PC-9 (cell line): ENCODE measurements around the gene PHC1. TPM values are rescaled to one million over a fixed set of nuclear protein-coding genes. Genes with fewer than 3 reads are reported as not detected.

ENCODE experiments used
- BruUV-seq: library from RNA; stranded (reverse); fragments of 400-500 nt; replicated peaks from 2 replicates; lab custom pipeline; 2021; lab: Mats Ljungman, UMichigan
- CTCF ChIA-PET: fragments of 300-600 bp; sonication (Branson Sonifier 250); formaldehyde crosslinking; loops from one replicate; lab custom pipeline; 2022; ENCODE audit warnings: antibody characterized with exemption; lab: Charles Lee
- POLR2A ChIA-PET: fragments of 300-600 bp; sonication (Branson Sonifier 250); formaldehyde crosslinking; loops from one replicate; lab custom pipeline; 2022; ENCODE audit warnings: antibody characterized with exemption; ENCODE audit not compliant: unreplicated experiment; lab: Charles Lee
- DNase-seq, 2 experiments: peaks; one replicate each; pipeline versions ENCODE4 v3.0.0 to v3.0.0-alpha.2; 2015 to 2022; ENCODE audit warnings: mixed read lengths in 1 of 2
- H2AFZ ChIP-seq: fragments of 200-600 bp; sonication (generic); 2 replicates; pipeline ENCODE4 v1.8.1; 2017; ENCODE audit warnings: antibody characterized with exemption
- H3F3A ChIP-seq: fragments of 200-600 bp; sonication (generic); 2 replicates; pipeline ENCODE4 v1.8.1; 2017; ENCODE audit warnings: antibody characterized with exemption, mild to moderate bottlenecking, low read depth; ENCODE audit not compliant: insufficient read depth
- H3K27ac ChIP-seq: fragments of 200-600 bp; sonication (generic); 2 replicates; pipeline ENCODE4 v1.6.1; 2016; ENCODE audit warnings: mixed run types
- H3K27me3 ChIP-seq: fragments of 200-600 bp; sonication (generic); 2 replicates; pipeline ENCODE4 v1.6.1; 2016; ENCODE audit warnings: low read depth, mixed run types; ENCODE audit not compliant: insufficient read depth
- H3K36me3 ChIP-seq: fragments of 200-600 bp; sonication (generic); 2 replicates; pipeline ENCODE4 v1.6.1; 2016; ENCODE audit warnings: low read depth, mixed run types
- H3K4me1 ChIP-seq: fragments of 200-600 bp; sonication (generic); replicated peaks from 2 replicates; pipeline ENCODE4 v1.6.1; 2016; ENCODE audit warnings: mixed run types; ENCODE audit not compliant: insufficient read depth
- H3K4me2 ChIP-seq: fragments of 200-600 bp; sonication (generic); 2 replicates; pipeline ENCODE4 v1.6.1; 2017; ENCODE audit warnings: mixed run types
- H3K4me3 ChIP-seq: fragments of 200-600 bp; sonication (generic); 2 replicates; pipeline ENCODE4 v1.6.1; 2016; ENCODE audit warnings: mixed run types
- H3K79me2 ChIP-seq: fragments of 200-600 bp; sonication (generic); 2 replicates; pipeline ENCODE4 v1.6.1; 2017; ENCODE audit warnings: low read depth, mixed run types
- H3K9me2 ChIP-seq: fragments of 200-600 bp; sonication (generic); 2 replicates; pipeline ENCODE4 v1.8.1; 2017; ENCODE audit warnings: mild to moderate bottlenecking; ENCODE audit not compliant: insufficient read depth
- H3K9me3 ChIP-seq: fragments of 200-600 bp; sonication (generic); 2 replicates; pipeline ENCODE4 v1.8.1; 2016; ENCODE audit warnings: low read depth; ENCODE audit not compliant: insufficient read depth
- H4K20me1 ChIP-seq: fragments of 200-600 bp; sonication (generic); 2 replicates; pipeline ENCODE4 v1.8.1; 2017; ENCODE audit not compliant: insufficient read depth
- EZH2 ChIP-seq: fragments of 200-600 bp; sonication (generic); IDR thresholded peaks from 2 replicates; pipeline ENCODE4 v1.8.0; 2017; ENCODE audit warnings: antibody characterized with exemption, low read depth
- intact Hi-C: fragments of 100-400 bp; cut with micrococcal nuclease; formaldehyde crosslinking; loops from one replicate; pipeline ENCODE4 v1.10.0; 2022; ENCODE audit not compliant: unreplicated experiment
- total RNA-seq: library from RNA; stranded (reverse); gene quantifications from 2 replicates; pipeline ENCODE4 v1.2.3, GENCODE V29; 2021
- TF ChIP-seq, protein P1 (sequence below): fragments of 200-600 bp; sonication (generic); conservative IDR thresholded peaks from 2 replicates; pipeline ENCODE4 v1.6.1; 2017; ENCODE audit warnings: mixed run types, antibody characterized with exemption, mild to moderate bottlenecking, moderate library complexity

PHC1 gene
- total RNA-seq, 1 experiment from 2014 or later: 50.9 TPM

DNA sequence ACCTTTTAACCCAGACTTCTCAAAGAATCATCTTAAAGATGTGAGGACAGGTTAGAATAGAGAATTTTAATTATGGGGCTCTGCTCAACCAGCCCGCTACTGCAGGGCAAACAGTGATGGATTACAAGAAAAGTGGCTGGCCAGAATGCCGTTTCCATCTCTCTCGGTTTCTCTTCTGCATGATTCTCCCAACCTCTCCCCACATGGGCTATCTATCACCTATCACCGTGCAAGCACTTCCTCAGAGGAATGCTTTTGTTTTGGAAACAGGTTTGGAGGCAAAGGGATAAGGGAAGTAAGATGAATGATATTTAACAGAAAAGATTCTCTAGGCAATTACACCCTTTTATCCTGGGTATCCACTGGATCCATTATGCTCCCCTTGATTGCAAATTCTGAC is 37.4 kb upstream of the PHC1 start:
- Histone ChIP-seq H3K27ac (no peak overlapping the region), H3K4me3 (no peak overlapping the region), H3K4me1 (no peaks in the 10 kb centered on the region), H3K9me3 (no peaks in the 10 kb centered on the region), H3K27me3 (no peaks in the 10 kb centered on the region), H3K9me2 (no peaks in the 10 kb centered on the region), H4K20me1 (no peaks in the 10 kb centered on the region), H3F3A (no peaks in the 10 kb centered on the region), H3K4me2 (no peak overlapping the region), H3K36me3 (no peaks in the 10 kb centered on the region), H2AFZ (no peak overlapping the region), H3K79me2 (no peaks in the 10 kb centered on the region)
- BruUV-seq: no TSS peak
- intact Hi-C loops: no loop called here
- DNase-seq: no peak
- ChIA-PET POLR2A (no interaction called here), CTCF (no interaction called here)
- TF ChIP-seq EZH2: no peak
- TF ChIP-seq, protein P1, sequence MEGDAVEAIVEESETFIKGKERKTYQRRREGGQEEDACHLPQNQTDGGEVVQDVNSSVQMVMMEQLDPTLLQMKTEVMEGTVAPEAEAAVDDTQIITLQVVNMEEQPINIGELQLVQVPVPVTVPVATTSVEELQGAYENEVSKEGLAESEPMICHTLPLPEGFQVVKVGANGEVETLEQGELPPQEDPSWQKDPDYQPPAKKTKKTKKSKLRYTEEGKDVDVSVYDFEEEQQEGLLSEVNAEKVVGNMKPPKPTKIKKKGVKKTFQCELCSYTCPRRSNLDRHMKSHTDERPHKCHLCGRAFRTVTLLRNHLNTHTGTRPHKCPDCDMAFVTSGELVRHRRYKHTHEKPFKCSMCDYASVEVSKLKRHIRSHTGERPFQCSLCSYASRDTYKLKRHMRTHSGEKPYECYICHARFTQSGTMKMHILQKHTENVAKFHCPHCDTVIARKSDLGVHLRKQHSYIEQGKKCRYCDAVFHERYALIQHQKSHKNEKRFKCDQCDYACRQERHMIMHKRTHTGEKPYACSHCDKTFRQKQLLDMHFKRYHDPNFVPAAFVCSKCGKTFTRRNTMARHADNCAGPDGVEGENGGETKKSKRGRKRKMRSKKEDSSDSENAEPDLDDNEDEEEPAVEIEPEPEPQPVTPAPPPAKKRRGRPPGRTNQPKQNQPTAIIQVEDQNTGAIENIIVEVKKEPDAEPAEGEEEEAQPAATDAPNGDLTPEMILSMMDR: no peak

- H3K9me3 ChIP-seq: no peaks in the 10 kb centered on the region
- CTCF ChIA-PET: interaction anchor here (0.8 kb wide), 1 partner anchor 205 kb away, joined by 3 read pairs; no protein-coding TSS in a partner anchor
- no peak overlapping the region for H3K27ac ChIP-seq
- H4K20me1 ChIP-seq: no peaks in the 10 kb centered on the region
- intact Hi-C loops: no loop called here
- no peaks in the 10 kb centered on the region for H3K79me2 ChIP-seq
- H3K4me3 ChIP-seq: no peak overlapping the region
- H3K27me3 ChIP-seq: no peaks in the 10 kb centered on the region
- 0 out of 2 replicates have a peak, but pooled peaks cover 3% of the 10 kb centered on the region for H3K4me1 ChIP-seq
- POLR2A ChIA-PET: no interaction called here
- H3K36me3 ChIP-seq: no peaks in the 10 kb centered on the region
- H2AFZ ChIP-seq: no peak overlapping the region
- no peaks in the 10 kb centered on the region for H3K9me2 ChIP-seq
- H3F3A ChIP-seq: no peaks in the 10 kb centered on the region
- H3K4me2 ChIP-seq: no peak overlapping the region
- no peak for DNase-seq
- TF ChIP-seq, protein P1: no peak
- TF ChIP-seq EZH2: no peak
- BruUV-seq: no TSS peak
Measured at GRCh38 chr12:8886502-8887284, 27.6 kb upstream of the PHC1 start.

- Histone ChIP-seq H3K4me2 (no peak overlapping the region), H3K9me2 (no peaks in the 10 kb centered on the region), H3K27ac (no peak overlapping the region), H3F3A (no peaks in the 10 kb centered on the region), H3K4me3 (no peak overlapping the region), H3K27me3 (no peaks in the 10 kb centered on the region), H3K9me3 (no peaks in the 10 kb centered on the region), H3K4me1 (0 out of 2 replicates have a peak, but pooled peaks cover 3% of the 10 kb centered on the region), H2AFZ (no peak overlapping the region), H3K36me3 (no peaks in the 10 kb centered on the region), H4K20me1 (no peaks in the 10 kb centered on the region), H3K79me2 (no peaks in the 10 kb centered on the region)
- POLR2A ChIA-PET: no interaction called here
- DNase-seq: no peak
- BruUV-seq: no TSS peak
- no peak for TF ChIP-seq EZH2
- TF ChIP-seq, protein P1: no peak
- CTCF ChIA-PET: interaction anchor here (0.8 kb wide), 1 partner anchor 206 kb away, joined by 3 read pairs; no protein-coding TSS in a partner anchor
- intact Hi-C loops: no loop called here
Measured at GRCh38 chr12:8887285-8887715, 27.0 kb upstream of the PHC1 start.
